HepG2 (cell line): ENCODE measurements around the gene CABLES2. TPM values are rescaled to one million over a fixed set of nuclear protein-coding genes. Genes with fewer than 3 reads are reported as not detected.

ENCODE experiments used
- ATF7 ChIP-seq, 2 experiments: fragments of 450-650 bp in 1 of 2; sonication (generic) in 1 of 2; formaldehyde crosslinking in 1 of 2; IDR thresholded peaks; 2 replicates each; pipeline versions ENCODE4 v1.4.0 to v1.6.1; 2016 to 2020; ENCODE audit warnings: antibody characterized with exemption in 1 of 2, mild to moderate bottlenecking in 1 of 2, missing genetic modification reagents in 1 of 2
- CSRNP1 ChIP-seq: sonication (generic); formaldehyde crosslinking; IDR thresholded peaks from 2 replicates; pipeline ENCODE4 v1.8.1; 2023; ENCODE audit warnings: mild to moderate bottlenecking, missing genetic modification reagents
- ELF1 ChIP-seq: sonication (generic); formaldehyde crosslinking; IDR thresholded peaks from 2 replicates; pipeline ENCODE4 v1.4.0; 2020; ENCODE audit warnings: missing genetic modification reagents
- ELF4 ChIP-seq: sonication (generic); formaldehyde crosslinking; IDR thresholded peaks from 2 replicates; pipeline ENCODE4 v1.5.0; 2020; ENCODE audit warnings: missing genetic modification reagents, mild to moderate bottlenecking, moderate library complexity, borderline replicate concordance
- FUBP1 ChIP-seq: sonication (generic); formaldehyde crosslinking; IDR thresholded peaks from 2 replicates; pipeline ENCODE4 v1.5.1; 2020; ENCODE audit warnings: missing genetic modification reagents, mild to moderate bottlenecking, borderline replicate concordance
- MZF1 ChIP-seq: sonication (generic); formaldehyde crosslinking; IDR thresholded peaks from 2 replicates; pipeline ENCODE4 v1.8.1; 2023; ENCODE audit warnings: mild to moderate bottlenecking, missing genetic modification reagents, borderline replicate concordance
- PRPF4 ChIP-seq: fragments of 200-400 bp; formaldehyde crosslinking; IDR thresholded peaks from 2 replicates; pipeline ENCODE4 v1.6.1; 2016; ENCODE audit warnings: low read length, low read depth; ENCODE audit not compliant: poor library complexity, severe bottlenecking
- RBM22 ChIP-seq: fragments of 200-400 bp; formaldehyde crosslinking; optimal IDR thresholded peaks from 2 replicates; pipeline ENCODE3; 2017; ENCODE audit warnings: mild to moderate bottlenecking, low read length, moderate library complexity
- SYNCRIP ChIP-seq: fragments of 200-400 bp; formaldehyde crosslinking; IDR thresholded peaks from 2 replicates; pipeline ENCODE4 v1.6.1; 2018; ENCODE audit warnings: mild to moderate bottlenecking, low read depth, low read length; ENCODE audit not compliant: insufficient read depth
- TSC22D2 ChIP-seq: sonication (generic); formaldehyde crosslinking; IDR thresholded peaks from 2 replicates; pipeline ENCODE4 v1.5.1; 2020; ENCODE audit warnings: missing genetic modification reagents, mild to moderate bottlenecking, borderline replicate concordance
- ZNF367 ChIP-seq: sonication (generic); formaldehyde crosslinking; IDR thresholded peaks from 2 replicates; pipeline ENCODE4 v1.4.0; 2020; ENCODE audit warnings: missing genetic modification reagents, borderline replicate concordance
- ZNF430 ChIP-seq: sonication (generic); formaldehyde crosslinking; IDR thresholded peaks from 2 replicates; pipeline ENCODE4 v1.9.0; 2021; ENCODE audit warnings: mild to moderate bottlenecking, missing genetic modification reagents
- ZNF549 ChIP-seq: sonication (generic); formaldehyde crosslinking; IDR thresholded peaks from 2 replicates; pipeline ENCODE4 v1.5.0; 2020; ENCODE audit warnings: missing genetic modification reagents
- ZNF740 ChIP-seq: sonication (generic); formaldehyde crosslinking; IDR thresholded peaks from 2 replicates; pipeline ENCODE4 v1.4.0; 2020; ENCODE audit warnings: missing genetic modification reagents
- polyA plus RNA-seq, 8 experiments: library from polyadenylated mRNA; depleted of rRNA in 3 of 8; stranded (reverse) in 7 of 8; unstranded in 1 of 8; fragments of >200 nt; fragmentation: Illumina TruSeq in 4 of 8; extraction: Trizol in 4 of 8; gene quantifications; 2 replicates each; pipeline versions ENCODE4 v1.2.1 to v1.2.3, GENCODE V29; 2011 to 2016; ENCODE audit warnings: low read depth in 4 of 8, missing spikeins in 1 of 8, mixed read lengths in 1 of 8; ENCODE audit not compliant: insufficient read depth in 1 of 8
- total RNA-seq, 5 experiments: library from RNA; depleted of rRNA; stranded (reverse); fragments of >200 nt; fragmentation: Illumina TruSeq; extraction: Trizol; gene quantifications; 2 replicates each; pipeline ENCODE4 v1.2.3, GENCODE V29; 2016; ENCODE audit warnings: low read depth in 1 of 5
- TF ChIP-seq, protein P1 (sequence below): sonication (generic); formaldehyde crosslinking; IDR thresholded peaks from 2 replicates; pipeline ENCODE4 v1.4.0; 2020; ENCODE audit warnings: missing genetic modification reagents, borderline replicate concordance
- TF ChIP-seq, protein P2 (sequence below): sonication (generic); formaldehyde crosslinking; IDR thresholded peaks from 2 replicates; pipeline ENCODE4 v1.8.0; 2022; ENCODE audit warnings: missing genetic modification reagents, mild to moderate bottlenecking, borderline replicate concordance

Gene CABLES2
- total and polyA plus RNA-seq, 2 of the 13 experiments (the other 11 are each of a cell fraction or from before 2014, with no cell fraction given): 5.2 to 9.7 TPM

DNA sequence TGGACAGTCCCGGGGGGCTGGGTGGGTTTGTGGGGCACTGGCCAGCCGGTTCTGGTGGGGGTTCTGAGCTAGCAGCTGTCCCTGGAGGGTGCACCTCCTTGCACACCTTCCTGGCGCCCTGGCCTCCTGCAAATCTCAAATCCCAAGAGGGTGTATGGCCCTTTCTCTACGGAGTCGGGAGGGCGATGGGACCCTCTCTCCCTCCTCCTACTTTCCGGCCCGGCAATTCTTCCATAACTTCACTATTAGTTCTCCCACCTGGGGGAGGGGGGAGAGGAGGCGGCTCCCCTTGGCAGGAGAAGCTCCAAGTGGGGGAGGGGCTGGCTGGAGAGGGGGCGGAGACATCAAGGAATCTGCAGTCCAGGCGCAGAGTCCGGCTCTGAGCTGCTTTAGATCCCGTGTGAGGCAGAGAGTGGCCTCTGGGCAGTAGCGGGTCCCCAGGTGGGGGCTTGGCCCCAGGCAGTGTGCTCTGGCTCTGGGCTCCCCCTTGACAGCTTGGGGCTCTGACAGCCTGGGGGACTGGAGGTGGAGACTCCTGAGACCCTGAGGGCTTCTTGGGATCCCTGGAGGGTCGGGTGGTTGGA is 38.6 kb downstream of the CABLES2 start (continued):
- TF ChIP-seq FUBP1 (peak; percentile 2; the same call in 1 of the 2 replicates), ZNF430 (CRISPR knock-in tag) (peak; percentile 64), ZNF740 (CRISPR knock-in tag) (no peak; the same call in 1 of the 2 replicates), ZNF367 (CRISPR knock-in tag) (no peak), ELF1 (CRISPR knock-in tag) (no peak; the same call in 1 of the 2 replicates), TSC22D2 (CRISPR knock-in tag) (no peak), ELF4 (CRISPR knock-in tag) (no peak; the same call in 1 of the 2 replicates), RBM22 (peak; percentile 28), CSRNP1 (peak; percentile 82), SYNCRIP (no peak), MZF1 (no peak), PRPF4 (peak; percentile 98), ATF7 (IDR thresholded peaks at IDR 0.05) (no peak), ATF7 (CRISPR knock-in tag; IDR thresholded peaks at IDR 0.05) (no peak; the same call in 1 of the 2 replicates), ZNF549 (CRISPR knock-in tag) (no peak)
- TF ChIP-seq, protein P1, sequence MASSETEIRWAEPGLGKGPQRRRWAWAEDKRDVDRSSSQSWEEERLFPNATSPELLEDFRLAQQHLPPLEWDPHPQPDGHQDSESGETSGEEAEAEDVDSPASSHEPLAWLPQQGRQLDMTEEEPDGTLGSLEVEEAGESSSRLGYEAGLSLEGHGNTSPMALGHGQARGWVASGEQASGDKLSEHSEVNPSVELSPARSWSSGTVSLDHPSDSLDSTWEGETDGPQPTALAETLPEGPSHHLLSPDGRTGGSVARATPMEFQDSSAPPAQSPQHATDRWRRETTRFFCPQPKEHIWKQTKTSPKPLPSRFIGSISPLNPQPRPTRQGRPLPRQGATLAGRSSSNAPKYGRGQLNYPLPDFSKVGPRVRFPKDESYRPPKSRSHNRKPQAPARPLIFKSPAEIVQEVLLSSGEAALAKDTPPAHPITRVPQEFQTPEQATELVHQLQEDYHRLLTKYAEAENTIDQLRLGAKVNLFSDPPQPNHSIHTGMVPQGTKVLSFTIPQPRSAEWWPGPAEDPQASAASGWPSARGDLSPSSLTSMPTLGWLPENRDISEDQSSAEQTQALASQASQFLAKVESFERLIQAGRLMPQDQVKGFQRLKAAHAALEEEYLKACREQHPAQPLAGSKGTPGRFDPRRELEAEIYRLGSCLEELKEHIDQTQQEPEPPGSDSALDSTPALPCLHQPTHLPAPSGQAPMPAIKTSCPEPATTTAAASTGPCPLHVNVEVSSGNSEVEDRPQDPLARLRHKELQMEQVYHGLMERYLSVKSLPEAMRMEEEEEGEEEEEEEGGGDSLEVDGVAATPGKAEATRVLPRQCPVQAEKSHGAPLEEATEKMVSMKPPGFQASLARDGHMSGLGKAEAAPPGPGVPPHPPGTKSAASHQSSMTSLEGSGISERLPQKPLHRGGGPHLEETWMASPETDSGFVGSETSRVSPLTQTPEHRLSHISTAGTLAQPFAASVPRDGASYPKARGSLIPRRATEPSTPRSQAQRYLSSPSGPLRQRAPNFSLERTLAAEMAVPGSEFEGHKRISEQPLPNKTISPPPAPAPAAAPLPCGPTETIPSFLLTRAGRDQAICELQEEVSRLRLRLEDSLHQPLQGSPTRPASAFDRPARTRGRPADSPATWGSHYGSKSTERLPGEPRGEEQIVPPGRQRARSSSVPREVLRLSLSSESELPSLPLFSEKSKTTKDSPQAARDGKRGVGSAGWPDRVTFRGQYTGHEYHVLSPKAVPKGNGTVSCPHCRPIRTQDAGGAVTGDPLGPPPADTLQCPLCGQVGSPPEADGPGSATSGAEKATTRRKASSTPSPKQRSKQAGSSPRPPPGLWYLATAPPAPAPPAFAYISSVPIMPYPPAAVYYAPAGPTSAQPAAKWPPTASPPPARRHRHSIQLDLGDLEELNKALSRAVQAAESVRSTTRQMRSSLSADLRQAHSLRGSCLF: no peak
- TF ChIP-seq, protein P2, sequence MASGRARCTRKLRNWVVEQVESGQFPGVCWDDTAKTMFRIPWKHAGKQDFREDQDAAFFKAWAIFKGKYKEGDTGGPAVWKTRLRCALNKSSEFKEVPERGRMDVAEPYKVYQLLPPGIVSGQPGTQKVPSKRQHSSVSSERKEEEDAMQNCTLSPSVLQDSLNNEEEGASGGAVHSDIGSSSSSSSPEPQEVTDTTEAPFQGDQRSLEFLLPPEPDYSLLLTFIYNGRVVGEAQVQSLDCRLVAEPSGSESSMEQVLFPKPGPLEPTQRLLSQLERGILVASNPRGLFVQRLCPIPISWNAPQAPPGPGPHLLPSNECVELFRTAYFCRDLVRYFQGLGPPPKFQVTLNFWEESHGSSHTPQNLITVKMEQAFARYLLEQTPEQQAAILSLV (CRISPR knock-in tag): no peak
